HL-60 (cell line): Measurements from ENCODE around the gene MGAT5.

Experiments used
- DNase-seq, 2 experiments: peaks; one replicate each; pipeline ENCODE4 v3.0.0-alpha.2; 2010 to 2020; ENCODE audit warnings: low read depth in 1 of 2, low spot score in 1 of 2
- H3K27ac ChIP-seq: fragments of 250-450 bp; sonication (Bioruptor Pico); replicated peaks from 2 replicates; pipeline ENCODE4 v1.5.1; 2020; ENCODE audit warnings: mild to moderate bottlenecking, moderate library complexity
- H3K27me3 ChIP-seq: fragments of 250-450 bp; sonication (Bioruptor Pico); 2 replicates; pipeline ENCODE4 v1.5.1; 2021; ENCODE audit warnings: mild to moderate bottlenecking, moderate library complexity; ENCODE audit not compliant: insufficient read depth, poor library complexity, severe bottlenecking
- H3K4me3 ChIP-seq: replicated peaks from 2 replicates; pipeline ENCODE4 v1.5.1; 2011; ENCODE audit warnings: mild to moderate bottlenecking, control low read depth, low read length; ENCODE audit not compliant: insufficient read depth
- GABPA ChIP-seq: IDR thresholded peaks from 2 replicates; pipeline ENCODE4 v1.6.1; 2012; ENCODE audit warnings: low read depth
- POLR2AphosphoS5 ChIP-seq: IDR thresholded peaks from 2 replicates; pipeline ENCODE4 v1.6.1; 2012; ENCODE audit warnings: low read depth
- SPI1 ChIP-seq: IDR thresholded peaks from 2 replicates; pipeline ENCODE4 v1.6.1; 2012; ENCODE audit warnings: low read depth, mild to moderate bottlenecking, borderline replicate concordance
- TF ChIP-seq, protein P1 (sequence below): IDR thresholded peaks from 2 replicates; pipeline ENCODE4 v1.6.1; 2012; ENCODE audit warnings: low read depth; ENCODE audit not compliant: insufficient replicate concordance
- TF ChIP-seq, protein P2 (sequence below): IDR thresholded peaks from one replicate; pipeline ENCODE4 v1.5.1; 2011; ENCODE audit warnings: low read length, control low read depth, inconsistent platforms; ENCODE audit not compliant: insufficient read depth

Gene MGAT5

DNA sequence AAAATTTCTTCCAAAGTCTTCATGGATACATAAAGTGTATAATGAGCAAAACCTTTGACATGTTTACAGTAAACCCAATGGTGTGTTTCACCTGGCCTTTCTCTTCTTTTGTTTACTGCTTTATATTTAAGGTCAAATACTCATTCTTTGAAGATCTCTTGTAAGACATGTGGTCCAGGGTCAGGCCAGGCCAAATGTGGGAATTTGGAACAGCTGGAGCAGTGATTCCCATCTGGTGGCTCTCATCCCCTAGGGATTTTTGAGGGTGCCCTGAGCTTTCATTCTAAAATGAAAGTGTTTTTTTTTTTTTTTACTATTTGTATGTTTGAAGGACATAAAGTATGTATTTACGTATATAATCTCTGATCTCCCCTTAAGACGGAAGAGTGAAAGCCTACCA, 13.8 kb upstream of the MGAT5 start:
- TF ChIP-seq, protein P1, sequence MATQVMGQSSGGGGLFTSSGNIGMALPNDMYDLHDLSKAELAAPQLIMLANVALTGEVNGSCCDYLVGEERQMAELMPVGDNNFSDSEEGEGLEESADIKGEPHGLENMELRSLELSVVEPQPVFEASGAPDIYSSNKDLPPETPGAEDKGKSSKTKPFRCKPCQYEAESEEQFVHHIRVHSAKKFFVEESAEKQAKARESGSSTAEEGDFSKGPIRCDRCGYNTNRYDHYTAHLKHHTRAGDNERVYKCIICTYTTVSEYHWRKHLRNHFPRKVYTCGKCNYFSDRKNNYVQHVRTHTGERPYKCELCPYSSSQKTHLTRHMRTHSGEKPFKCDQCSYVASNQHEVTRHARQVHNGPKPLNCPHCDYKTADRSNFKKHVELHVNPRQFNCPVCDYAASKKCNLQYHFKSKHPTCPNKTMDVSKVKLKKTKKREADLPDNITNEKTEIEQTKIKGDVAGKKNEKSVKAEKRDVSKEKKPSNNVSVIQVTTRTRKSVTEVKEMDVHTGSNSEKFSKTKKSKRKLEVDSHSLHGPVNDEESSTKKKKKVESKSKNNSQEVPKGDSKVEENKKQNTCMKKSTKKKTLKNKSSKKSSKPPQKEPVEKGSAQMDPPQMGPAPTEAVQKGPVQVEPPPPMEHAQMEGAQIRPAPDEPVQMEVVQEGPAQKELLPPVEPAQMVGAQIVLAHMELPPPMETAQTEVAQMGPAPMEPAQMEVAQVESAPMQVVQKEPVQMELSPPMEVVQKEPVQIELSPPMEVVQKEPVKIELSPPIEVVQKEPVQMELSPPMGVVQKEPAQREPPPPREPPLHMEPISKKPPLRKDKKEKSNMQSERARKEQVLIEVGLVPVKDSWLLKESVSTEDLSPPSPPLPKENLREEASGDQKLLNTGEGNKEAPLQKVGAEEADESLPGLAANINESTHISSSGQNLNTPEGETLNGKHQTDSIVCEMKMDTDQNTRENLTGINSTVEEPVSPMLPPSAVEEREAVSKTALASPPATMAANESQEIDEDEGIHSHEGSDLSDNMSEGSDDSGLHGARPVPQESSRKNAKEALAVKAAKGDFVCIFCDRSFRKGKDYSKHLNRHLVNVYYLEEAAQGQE: no peak
- no peak for TF ChIP-seq SPI1
- TF ChIP-seq, protein P2, sequence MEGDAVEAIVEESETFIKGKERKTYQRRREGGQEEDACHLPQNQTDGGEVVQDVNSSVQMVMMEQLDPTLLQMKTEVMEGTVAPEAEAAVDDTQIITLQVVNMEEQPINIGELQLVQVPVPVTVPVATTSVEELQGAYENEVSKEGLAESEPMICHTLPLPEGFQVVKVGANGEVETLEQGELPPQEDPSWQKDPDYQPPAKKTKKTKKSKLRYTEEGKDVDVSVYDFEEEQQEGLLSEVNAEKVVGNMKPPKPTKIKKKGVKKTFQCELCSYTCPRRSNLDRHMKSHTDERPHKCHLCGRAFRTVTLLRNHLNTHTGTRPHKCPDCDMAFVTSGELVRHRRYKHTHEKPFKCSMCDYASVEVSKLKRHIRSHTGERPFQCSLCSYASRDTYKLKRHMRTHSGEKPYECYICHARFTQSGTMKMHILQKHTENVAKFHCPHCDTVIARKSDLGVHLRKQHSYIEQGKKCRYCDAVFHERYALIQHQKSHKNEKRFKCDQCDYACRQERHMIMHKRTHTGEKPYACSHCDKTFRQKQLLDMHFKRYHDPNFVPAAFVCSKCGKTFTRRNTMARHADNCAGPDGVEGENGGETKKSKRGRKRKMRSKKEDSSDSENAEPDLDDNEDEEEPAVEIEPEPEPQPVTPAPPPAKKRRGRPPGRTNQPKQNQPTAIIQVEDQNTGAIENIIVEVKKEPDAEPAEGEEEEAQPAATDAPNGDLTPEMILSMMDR: no peak
- no peak for TF ChIP-seq POLR2AphosphoS5
- no peak for TF ChIP-seq GABPA
- no peak for DNase-seq
- Histone ChIP-seq H3K27me3 (no peaks in the 10 kb centered on the region), H3K27ac (no peak overlapping the region), H3K4me3 (no peak overlapping the region)

DNA sequence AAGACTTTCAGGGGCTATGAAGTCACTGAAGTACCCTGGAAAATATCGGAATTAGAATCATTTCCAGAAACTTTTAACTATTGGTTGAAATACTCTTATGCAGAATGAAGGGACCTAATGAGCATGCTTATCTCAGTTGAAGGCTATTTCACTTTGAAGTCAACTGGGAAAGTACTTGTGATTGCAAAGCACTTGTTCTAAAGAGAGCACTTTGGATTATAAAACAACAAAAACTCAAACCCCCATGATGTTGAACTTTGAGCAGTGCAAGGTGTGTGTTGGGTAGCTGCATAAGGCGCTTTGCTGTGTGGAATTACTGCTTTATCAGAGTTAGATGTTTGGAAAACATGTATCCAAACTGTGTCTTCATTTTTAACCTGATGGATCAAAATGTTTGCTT, 12.0 kb upstream of the MGAT5 start:
- no peak for TF ChIP-seq POLR2AphosphoS5
- no peak for TF ChIP-seq GABPA
- TF ChIP-seq SPI1: no peak
- TF ChIP-seq, protein P2: no peak
- TF ChIP-seq, protein P1: no peak
- H3K27ac ChIP-seq: no peak overlapping the region
- H3K27me3 ChIP-seq: no peaks in the 10 kb centered on the region
- H3K4me3 ChIP-seq: no peak overlapping the region
- DNase-seq: no peak

DNA sequence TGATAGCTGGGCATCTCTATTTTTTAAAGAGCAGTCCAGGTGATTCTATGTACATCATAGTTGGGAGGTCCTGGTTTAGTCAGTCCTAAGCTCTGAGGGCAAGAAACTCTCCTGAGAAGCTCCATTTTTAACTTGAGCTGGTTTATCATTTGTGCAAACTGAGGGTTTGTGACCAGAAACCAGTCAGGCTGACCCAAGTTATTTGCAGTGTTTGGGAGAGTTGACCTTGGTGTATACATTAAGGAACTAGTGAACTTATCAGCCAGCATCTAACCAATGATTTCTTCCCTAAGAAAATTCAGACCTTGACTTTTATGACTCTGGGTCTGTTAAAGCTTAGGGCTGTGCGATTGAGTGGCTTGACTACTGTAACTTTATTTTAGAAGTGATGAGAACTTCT, 10.6 kb upstream of the MGAT5 start:
- no peak for DNase-seq
- Histone ChIP-seq H3K27me3 (no peaks in the 10 kb centered on the region), H3K4me3 (no peak overlapping the region), H3K27ac (no peak overlapping the region)
- TF ChIP-seq POLR2AphosphoS5: no peak
- TF ChIP-seq GABPA: no peak
- no peak for TF ChIP-seq SPI1
- TF ChIP-seq, protein P2: no peak
- TF ChIP-seq, protein P1: no peak
